ENCODE data around the gene NDUFS6. TPM values are rescaled to one million over a fixed set of nuclear protein-coding genes. Genes with fewer than 3 reads are reported as not detected.
"Not testable (repeated sequence)": the region's sequence is repeated elsewhere in the genome, so short reads cannot be mapped to it uniquely, and the experiment has no call there.

The NDUFS6 gene
- total RNA-seq, 2 experiments from 2014 or later = 40.5 to 42.4 TPM

- Mint-ChIP-seq H3K27ac (no peak overlapping the region), H3K9me3 (no peaks in the 10 kb centered on the region), H3K27me3 (peaks cover 6% of the 10 kb centered on the region), H3K36me3 (no peaks in the 10 kb centered on the region), H3K4me3 (no peak overlapping the region), H3K4me1 (no peaks in the 10 kb centered on the region)
- DNase-seq = no peak
Measured at GRCh38 chr5:1833264-1834021, 32.2 kb downstream of the NDUFS6 start.

GRCh38 chr5:1834022-1834551, 32.9 kb downstream of the NDUFS6 start:
- Mint-ChIP-seq H3K36me3 (no peaks in the 10 kb centered on the region), H3K9me3 (no peaks in the 10 kb centered on the region), H3K4me3 (no peak overlapping the region), H3K27me3 (peaks cover 9% of the 10 kb centered on the region), H3K4me1 (no peaks in the 10 kb centered on the region), H3K27ac (no peak overlapping the region)
- no peak for DNase-seq

DNA sequence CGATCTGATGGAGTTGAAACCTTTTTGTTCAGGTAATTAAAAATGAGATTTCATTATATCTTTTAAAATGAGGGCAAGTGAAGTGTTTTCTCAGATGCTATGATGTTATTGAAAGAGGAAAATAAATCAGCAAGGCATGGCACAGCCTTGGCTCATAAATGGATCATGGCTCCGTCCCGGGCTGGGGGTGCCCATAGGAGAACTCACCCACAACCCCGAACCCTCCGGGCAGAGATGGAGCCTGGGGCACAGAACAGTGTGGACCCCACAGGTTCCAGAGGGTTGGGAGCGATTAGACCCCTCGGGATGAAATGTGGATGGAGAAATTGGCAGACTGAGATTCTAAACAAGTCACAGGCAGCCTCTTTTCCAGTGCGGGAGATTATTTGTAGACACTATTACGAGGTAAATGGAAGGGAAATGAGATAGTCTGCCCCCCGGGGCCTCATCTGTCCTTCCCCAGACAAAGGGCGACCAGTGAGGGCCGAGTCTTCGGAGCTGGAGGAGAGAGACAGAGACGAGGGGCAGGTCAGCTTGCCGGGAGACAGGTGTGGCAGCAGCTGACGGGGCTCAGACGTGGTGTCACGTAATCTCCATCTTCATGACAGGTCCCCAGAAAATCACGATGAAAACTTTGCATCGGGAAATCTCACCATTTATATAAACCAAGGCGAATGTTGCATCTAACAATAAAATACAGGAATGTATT, 33.7 kb downstream of the NDUFS6 start:
- Mint-ChIP-seq H3K27ac (no peak overlapping the region), H3K27me3 (peaks cover 16% of the 10 kb centered on the region), H3K4me3 (no peak overlapping the region), H3K9me3 (no peaks in the 10 kb centered on the region), H3K4me1 (no peaks in the 10 kb centered on the region), H3K36me3 (no peaks in the 10 kb centered on the region)
- no peak for DNase-seq

DNA sequence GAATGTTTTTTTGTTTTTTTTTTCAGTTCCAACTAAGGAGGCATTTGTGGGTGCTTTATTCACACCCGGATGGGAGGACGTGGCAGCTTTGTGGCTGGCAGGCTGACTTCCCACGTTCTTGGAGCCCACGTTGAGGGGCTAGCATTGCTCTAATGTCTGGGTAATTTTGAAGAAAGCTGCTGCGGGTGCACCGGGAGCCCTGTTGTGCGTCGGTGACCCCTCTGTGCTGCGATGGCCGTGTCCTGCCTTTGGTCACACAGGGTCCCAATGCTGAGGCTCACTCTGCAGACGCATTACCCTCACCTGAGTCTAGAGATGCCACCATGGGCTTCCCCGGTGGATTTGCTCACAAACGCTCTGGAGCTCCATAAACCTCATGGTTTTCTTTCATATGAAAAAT, 34.2 kb downstream of the NDUFS6 start:
- Mint-ChIP-seq H3K9me3 (no peaks in the 10 kb centered on the region), H3K4me1 (no peaks in the 10 kb centered on the region), H3K36me3 (no peaks in the 10 kb centered on the region), H3K4me3 (no peak overlapping the region), H3K27ac (no peak overlapping the region), H3K27me3 (peaks cover 20% of the 10 kb centered on the region)
- DNase-seq = no peak

DNA sequence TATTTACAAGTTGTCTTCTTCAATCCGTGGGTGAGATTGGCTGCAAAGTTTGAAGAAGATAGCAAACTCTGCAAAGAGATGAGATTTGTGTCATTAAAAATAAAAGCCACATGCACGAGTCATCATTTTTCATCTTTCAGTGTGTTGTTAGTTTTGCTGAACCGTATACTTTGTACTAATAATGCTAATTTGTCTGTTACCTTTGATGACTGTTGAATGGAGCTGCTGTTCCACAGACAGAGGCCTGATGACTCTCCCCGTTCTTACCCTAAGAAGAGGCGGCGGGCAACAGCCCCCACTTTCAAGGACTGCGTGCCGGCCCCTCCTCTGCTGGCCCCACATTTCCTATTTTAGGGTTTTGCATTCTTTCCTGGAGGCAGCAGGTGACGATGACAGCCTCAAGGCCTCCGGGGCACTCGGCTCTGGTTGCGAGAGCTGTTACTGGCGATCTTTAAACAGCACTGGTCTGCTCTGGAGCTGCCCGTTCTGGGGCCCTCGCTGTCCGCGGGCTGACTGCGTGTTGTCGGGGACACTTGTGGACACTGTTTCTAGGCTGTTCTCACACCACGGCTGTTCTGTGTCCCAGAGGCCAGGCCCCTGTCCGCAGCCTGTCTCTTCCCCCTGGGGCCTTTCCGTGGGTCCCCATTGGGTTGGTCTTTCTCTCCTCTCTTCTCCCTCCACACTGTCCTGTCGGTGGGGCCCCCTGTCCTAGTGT, 35.1 kb downstream of the NDUFS6 start:
- H3K27me3 Mint-ChIP-seq = peaks cover 23% of the 10 kb centered on the region
- no peaks in the 10 kb centered on the region for H3K4me1 Mint-ChIP-seq
- H3K9me3 Mint-ChIP-seq = no peaks in the 10 kb centered on the region
- H3K27ac Mint-ChIP-seq = no peak overlapping the region
- DNase-seq = no peak
- no peak overlapping the region for H3K4me3 Mint-ChIP-seq
- H3K36me3 Mint-ChIP-seq = no peaks in the 10 kb centered on the region

GRCh38 chr5:1836891-1837880, 36.0 kb downstream of the NDUFS6 start:
- Mint-ChIP-seq H3K36me3 (no peaks in the 10 kb centered on the region), H3K4me1 (no peaks in the 10 kb centered on the region), H3K27me3 (peaks cover 27% of the 10 kb centered on the region), H3K4me3 (no peak overlapping the region), H3K9me3 (no peaks in the 10 kb centered on the region), H3K27ac (no peak overlapping the region)
- DNase-seq = no peak

DNA sequence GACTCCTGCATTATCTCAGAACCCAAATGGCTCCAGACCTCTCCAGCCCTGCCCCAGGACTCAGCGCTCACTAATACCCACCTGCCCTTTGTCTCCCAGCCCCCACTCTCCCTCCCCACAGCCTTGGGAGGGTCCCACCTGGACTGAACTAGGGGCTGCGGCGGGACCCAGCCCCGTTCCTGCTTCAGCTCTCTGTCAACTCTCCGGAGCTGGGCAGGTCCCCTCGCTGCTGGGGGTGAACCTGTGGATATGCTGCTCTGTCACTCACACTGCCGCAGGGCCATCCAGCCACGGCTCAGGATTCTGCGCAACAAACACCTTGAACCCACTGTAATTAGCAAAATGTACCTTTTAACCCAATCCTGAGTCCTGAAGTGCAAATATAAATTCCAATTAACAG, 36.8 kb downstream of the NDUFS6 start:
- no peak for DNase-seq
- Mint-ChIP-seq H3K27me3 (peaks cover 27% of the 10 kb centered on the region), H3K9me3 (no peaks in the 10 kb centered on the region), H3K4me1 (no peaks in the 10 kb centered on the region), H3K36me3 (no peaks in the 10 kb centered on the region), H3K27ac (no peak overlapping the region), H3K4me3 (no peak overlapping the region)

GRCh38 chr5:1840071-1840547, 38.9 kb downstream of the NDUFS6 start:
- no peak for DNase-seq
- Mint-ChIP-seq H3K4me3 (no peak overlapping the region), H3K9me3 (no peaks in the 10 kb centered on the region), H3K4me1 (no peaks in the 10 kb centered on the region), H3K27me3 (peaks cover 21% of the 10 kb centered on the region), H3K36me3 (no peaks in the 10 kb centered on the region), H3K27ac (no peak overlapping the region)

DNA sequence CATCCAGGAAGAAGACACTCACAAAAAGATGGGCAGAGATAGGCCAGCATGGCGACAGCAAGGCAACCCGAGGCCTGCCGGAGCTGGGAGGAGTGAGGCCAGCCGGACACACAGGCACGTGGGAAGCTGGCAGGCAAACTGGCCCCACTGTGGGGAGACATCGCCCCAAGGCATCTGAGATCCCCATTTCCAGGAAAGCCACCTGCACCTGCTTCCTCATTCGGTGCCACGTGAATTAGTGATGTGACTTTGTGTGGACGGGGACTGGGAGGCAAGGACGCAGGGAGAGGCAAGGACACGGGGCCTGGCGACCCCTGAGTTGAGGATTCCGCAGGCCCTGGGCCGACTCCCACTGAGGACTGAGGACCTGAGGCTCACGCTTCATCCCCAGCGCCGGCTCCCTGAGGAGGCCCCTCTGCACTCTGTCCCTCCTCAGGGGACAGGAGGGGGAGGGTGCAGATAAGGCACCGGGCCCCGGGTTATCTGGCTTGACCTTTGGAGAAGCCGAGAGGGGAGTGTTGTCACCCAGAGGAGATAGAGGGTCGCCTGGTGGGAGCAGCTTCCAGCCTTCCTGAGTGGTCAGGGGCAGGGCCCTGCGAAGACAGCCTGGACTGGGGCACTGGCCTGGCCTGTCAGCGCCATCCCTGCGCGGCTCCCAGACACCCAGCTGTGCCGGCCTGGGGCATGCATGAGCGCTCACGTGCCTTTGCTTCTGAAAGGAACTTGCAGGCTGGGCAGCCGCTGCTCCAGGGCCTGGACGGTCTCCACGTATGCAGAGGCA, 39.7 kb downstream of the NDUFS6 start:
- H3K27ac Mint-ChIP-seq = no peak overlapping the region

GRCh38 chr5:1842004-1842819, 41.0 kb downstream of the NDUFS6 start:
- no peak overlapping the region for H3K27ac Mint-ChIP-seq
- DNase-seq = no peak
- H3K27me3 Mint-ChIP-seq = peaks cover 21% of the 10 kb centered on the region
- H3K36me3 Mint-ChIP-seq = no peaks in the 10 kb centered on the region
- no peaks in the 10 kb centered on the region for H3K4me1 Mint-ChIP-seq
- no peak overlapping the region for H3K4me3 Mint-ChIP-seq
- no peaks in the 10 kb centered on the region for H3K9me3 Mint-ChIP-seq

More for the DNA sequence above, 39.7 kb downstream of the NDUFS6 start:
- Mint-ChIP-seq H3K4me1 (no peaks in the 10 kb centered on the region), H3K36me3 (no peaks in the 10 kb centered on the region), H3K9me3 (no peaks in the 10 kb centered on the region), H3K27me3 (peaks cover 21% of the 10 kb centered on the region), H3K4me3 (no peak overlapping the region)
- no peak for DNase-seq

DNA sequence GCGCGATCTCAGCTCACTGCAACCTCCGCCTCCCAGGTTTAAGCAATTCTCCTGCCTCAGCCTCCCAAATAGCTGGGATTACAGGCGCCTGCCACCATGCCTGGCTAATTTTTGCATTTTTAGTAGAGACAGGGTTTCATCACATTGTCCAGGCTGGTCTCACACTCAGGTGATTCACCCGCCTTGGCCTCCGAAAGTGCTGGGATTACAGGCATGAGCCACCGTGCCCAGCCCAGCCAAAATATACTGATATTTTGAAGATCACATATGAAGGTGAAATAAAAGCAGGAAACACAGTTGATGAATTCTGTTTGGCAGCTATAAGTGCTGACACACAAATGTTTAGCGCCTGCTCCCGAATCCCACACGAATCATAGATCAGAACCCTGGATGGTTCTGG, 42.6 kb downstream of the NDUFS6 start:
- H3K27ac Mint-ChIP-seq, H3K4me1 Mint-ChIP-seq, H3K4me3 Mint-ChIP-seq, H3K9me3 Mint-ChIP-seq, DNase-seq, H3K36me3 Mint-ChIP-seq: not testable (repeated sequence)
- H3K27me3 Mint-ChIP-seq = peaks cover 29% of the 10 kb centered on the region

GRCh38 chr5:1844708-1845436, 43.7 kb downstream of the NDUFS6 start:
- Mint-ChIP-seq H3K4me1 (no peaks in the 10 kb centered on the region), H3K36me3 (no peaks in the 10 kb centered on the region), H3K9me3 (no peaks in the 10 kb centered on the region), H3K4me3 (no peak overlapping the region), H3K27me3 (peaks cover 29% of the 10 kb centered on the region), H3K27ac (no peak overlapping the region)
- DNase-seq = no peak
